Left ventricle myocardium inferior (tissue), 1 donor: ENCODE results near the gene CREG2. TPM values are rescaled to one million over a fixed set of nuclear protein-coding genes. Genes with fewer than 3 reads are reported as not detected.

Experiments used
- DNase-seq: peaks from one replicate; pipeline ENCODE4 v3.0.0-alpha.2; 2020
- H3K27ac ChIP-seq: fragments of 200-600 bp; replicated peaks from 2 replicates; pipeline ENCODE4 v1.8.0; 2021
- H3K27me3 ChIP-seq: fragments of 200-600 bp; 2 replicates; pipeline ENCODE4 v1.8.0; 2021; ENCODE audit warnings: low read depth
- H3K36me3 ChIP-seq: fragments of 200-600 bp; 2 replicates; pipeline ENCODE4 v1.8.0; 2021
- H3K4me1 ChIP-seq: fragments of 200-600 bp; 2 replicates; pipeline ENCODE4 v1.8.0; 2021
- H3K4me3 ChIP-seq: fragments of 200-600 bp; 2 replicates; pipeline ENCODE4 v1.8.0; 2021; ENCODE audit warnings: mild to moderate bottlenecking, moderate library complexity
- H3K9me3 ChIP-seq: fragments of 200-600 bp; replicated peaks from 2 replicates; pipeline ENCODE4 v1.8.0; 2021
- intact Hi-C: fragments of 100-400 bp; cut with micrococcal nuclease; formaldehyde crosslinking; loops from one replicate; pipeline ENCODE4 v1.11.0; 2022
- long read RNA-seq: library from polyadenylated mRNA; unstranded; transcript quantifications from one replicate; pipeline ENCODE4 v2.0.0, GENCODE V29; 2021
- total RNA-seq: library from RNA; stranded (reverse); fragmentation: NEBNext Ultra II Directional; extraction: Animal tissue kit (Norgen Biotek cat#: 25700); gene quantifications from one replicate; pipeline ENCODE4 v1.2.1, GENCODE V29; 2021
- TF ChIP-seq, protein P1 (sequence below): fragments of 200-600 bp; IDR thresholded peaks from 2 replicates; pipeline ENCODE4 v1.8.0; 2021; ENCODE audit warnings: antibody characterized with exemption, mild to moderate bottlenecking, borderline replicate concordance
- donor health status: DM: no; HTN: yes; CAD: no; lungs with severe emphysema.

Gene CREG2, protein sequence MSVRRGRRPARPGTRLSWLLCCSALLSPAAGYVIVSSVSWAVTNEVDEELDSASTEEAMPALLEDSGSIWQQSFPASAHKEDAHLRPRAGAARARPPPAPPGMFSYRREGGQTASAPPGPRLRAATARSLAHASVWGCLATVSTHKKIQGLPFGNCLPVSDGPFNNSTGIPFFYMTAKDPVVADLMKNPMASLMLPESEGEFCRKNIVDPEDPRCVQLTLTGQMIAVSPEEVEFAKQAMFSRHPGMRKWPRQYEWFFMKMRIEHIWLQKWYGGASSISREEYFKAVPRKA
- total RNA-seq, result not detected
- long read RNA-seq, full-length matches to known transcripts, result 1 of 1 reads
- long read RNA-seq, partial matches to known transcripts, result 0 of 1 reads
- long read RNA-seq, other reads (novel, unspliced or antisense), result 0 of 1 reads

DNA sequence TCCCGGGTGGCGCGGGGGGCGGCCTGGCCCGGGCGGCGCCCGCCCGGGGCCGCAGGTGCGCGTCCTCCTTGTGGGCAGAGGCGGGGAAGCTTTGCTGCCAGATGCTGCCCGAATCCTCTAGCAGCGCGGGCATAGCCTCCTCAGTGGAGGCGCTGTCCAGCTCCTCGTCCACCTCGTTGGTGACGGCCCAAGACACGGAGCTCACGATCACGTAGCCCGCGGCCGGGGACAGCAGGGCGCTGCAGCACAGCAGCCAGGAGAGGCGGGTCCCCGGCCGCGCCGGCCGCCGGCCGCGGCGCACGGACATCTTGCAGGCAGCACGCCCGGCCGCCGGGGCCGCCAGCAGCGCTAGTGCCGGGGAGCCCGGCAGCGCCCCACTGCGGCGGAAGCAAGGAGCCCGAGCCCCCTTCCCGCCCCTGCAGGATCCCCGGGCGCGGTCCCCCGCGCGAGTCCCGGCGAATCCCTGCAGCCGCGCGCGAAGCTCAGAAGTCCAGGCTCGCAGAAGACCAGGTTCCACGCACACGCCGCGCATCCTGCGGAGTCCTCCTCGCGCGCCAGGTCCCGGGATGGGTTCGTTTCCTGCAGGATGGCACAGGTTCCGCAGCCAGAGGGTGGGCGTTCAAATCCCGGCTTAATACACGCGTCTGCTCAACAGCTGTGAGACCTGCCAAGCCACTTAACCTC lies at the start of gene CREG2:
TSS of gene CREG2 (minus strand) at position 353 of the 684 bp plus-strand sequence. CDS start at position 307, 46 bp downstream.
- peak within 1 kb of the TSS; percentile 69 for H3K4me3 ChIP-seq
- peaks cover 69% of the 10 kb centered on the region for H3K27me3 ChIP-seq
- no peak within 1 kb of the TSS for H3K27ac ChIP-seq
- intact Hi-C loops, result no loop called here
- H3K36me3 ChIP-seq, result no peaks in the 10 kb centered on the region
- H3K9me3 ChIP-seq, result no peaks in the 10 kb centered on the region
- peaks cover 16% of the 10 kb centered on the region for H3K4me1 ChIP-seq
- TF ChIP-seq, protein P1, sequence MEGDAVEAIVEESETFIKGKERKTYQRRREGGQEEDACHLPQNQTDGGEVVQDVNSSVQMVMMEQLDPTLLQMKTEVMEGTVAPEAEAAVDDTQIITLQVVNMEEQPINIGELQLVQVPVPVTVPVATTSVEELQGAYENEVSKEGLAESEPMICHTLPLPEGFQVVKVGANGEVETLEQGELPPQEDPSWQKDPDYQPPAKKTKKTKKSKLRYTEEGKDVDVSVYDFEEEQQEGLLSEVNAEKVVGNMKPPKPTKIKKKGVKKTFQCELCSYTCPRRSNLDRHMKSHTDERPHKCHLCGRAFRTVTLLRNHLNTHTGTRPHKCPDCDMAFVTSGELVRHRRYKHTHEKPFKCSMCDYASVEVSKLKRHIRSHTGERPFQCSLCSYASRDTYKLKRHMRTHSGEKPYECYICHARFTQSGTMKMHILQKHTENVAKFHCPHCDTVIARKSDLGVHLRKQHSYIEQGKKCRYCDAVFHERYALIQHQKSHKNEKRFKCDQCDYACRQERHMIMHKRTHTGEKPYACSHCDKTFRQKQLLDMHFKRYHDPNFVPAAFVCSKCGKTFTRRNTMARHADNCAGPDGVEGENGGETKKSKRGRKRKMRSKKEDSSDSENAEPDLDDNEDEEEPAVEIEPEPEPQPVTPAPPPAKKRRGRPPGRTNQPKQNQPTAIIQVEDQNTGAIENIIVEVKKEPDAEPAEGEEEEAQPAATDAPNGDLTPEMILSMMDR, result peak; percentile 71
- DNase-seq, result peak; percentile 66

DNA sequence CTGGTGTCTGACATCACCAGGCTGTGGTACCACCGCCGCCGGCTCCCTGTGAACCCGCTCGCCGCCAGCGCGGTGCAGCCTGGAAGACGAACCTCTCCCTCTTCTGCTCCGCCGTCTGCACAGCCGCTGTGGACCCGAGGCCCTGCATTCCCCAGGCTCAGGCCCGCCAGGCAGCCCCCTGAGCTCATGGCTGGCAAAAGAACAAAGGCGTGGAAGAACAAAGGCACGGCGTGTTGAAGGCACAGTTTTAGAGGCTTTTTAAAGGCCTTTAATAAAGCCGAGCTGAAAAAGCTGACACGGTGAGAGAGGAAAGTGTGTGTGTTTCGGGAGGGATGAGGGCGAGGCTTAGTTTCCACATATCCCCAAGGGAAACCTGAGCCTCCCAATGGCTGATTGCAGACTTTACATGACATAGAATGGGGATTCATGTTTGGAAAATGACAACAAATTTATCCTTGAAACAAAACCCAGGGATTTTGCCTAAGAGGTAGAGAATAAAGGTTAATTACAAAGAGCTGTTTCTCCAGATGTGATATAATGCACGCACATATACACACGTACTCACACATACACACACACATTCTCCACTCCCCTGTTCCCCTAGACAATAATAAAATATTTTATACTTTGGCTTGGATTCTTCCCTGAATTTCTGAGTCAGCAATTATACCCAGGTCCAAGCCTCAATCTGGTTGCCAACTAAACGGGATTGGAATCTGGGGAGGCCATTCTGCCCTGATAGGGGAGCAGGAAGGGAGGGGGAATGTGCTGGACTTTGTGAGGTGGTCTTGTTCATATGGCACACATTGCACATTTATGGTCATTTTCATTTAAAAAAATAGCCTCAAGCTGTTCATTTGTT lies 47.9 kb upstream of the CREG2 start:
- Histone ChIP-seq H3K9me3 (no peaks in the 10 kb centered on the region), H3K27ac (peak overlapping the region; percentile 39), H3K36me3 (no peaks in the 10 kb centered on the region), H3K27me3 (no peaks in the 10 kb centered on the region), H3K4me1 (peaks cover 28% of the 10 kb centered on the region), H3K4me3 (peak overlapping the region; percentile 26)
- no peak for DNase-seq
- TF ChIP-seq, protein P1, result no peak
- intact Hi-C loops, result no loop called here

DNA sequence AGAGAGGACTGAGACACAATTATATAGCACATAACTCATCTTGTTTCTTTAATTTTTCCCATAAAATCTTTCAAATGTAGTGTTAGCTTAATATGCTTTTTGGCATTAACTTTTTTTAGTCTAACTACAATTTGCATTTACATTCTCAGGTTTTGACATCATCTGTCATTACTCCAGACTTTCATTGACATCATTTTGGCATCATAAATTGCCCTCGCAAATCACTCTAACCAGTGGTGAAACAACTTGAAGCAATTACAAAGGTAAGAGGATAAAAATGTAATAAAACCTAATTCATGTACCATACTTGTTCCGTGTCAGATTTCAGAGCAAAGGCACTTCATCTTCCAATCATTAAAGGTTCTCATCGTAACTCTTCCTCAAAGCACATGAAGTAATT lies 46.2 kb upstream of the CREG2 start:
- no peak overlapping the region for H3K4me3 ChIP-seq
- no peaks in the 10 kb centered on the region for H3K36me3 ChIP-seq
- H3K4me1 ChIP-seq, result peaks cover 26% of the 10 kb centered on the region
- TF ChIP-seq, protein P1, result no peak
- no peak overlapping the region for H3K27ac ChIP-seq
- DNase-seq, result no peak
- H3K27me3 ChIP-seq, result no peaks in the 10 kb centered on the region
- no peaks in the 10 kb centered on the region for H3K9me3 ChIP-seq
- intact Hi-C loops, result no loop called here

DNA sequence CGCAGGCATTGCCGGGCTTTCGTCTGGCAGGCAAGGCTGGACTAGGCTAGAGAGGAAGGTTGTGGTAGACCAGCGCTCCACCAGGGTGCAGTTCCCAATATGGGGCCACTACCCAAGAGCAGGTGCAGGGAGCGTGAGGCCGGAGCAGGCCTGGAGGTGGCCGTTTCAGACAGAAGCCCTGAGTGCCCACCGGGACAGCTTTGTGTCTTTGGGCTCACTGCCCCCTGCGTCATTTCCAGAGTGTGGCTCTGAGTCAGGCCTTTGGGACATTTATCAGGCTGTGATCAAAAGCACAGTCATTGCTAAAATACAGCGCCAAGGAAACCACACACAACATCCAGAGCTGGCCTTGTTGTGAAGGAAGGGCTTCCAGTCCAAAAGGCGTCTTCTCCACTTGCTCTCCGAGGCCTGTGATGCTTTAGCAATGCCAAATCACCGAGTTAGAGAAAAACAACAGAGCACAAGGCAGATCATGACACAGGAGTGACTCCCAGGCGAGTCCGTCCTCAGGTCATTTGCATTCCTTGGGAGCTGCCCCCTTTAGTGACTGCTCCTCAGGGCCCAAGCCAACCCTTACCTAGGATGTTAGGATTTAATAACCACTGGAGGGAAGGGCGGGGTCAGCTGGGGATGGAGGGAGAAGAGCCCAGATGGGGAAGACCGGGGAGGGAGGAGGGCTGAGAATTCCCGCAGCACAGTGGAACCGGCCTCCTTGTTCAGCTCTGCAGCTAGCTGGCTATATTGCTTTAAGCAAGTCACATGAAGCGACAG lies 45.3 kb upstream of the CREG2 start:
- intact Hi-C loops, result no loop called here
- no peaks in the 10 kb centered on the region for H3K9me3 ChIP-seq
- no peak overlapping the region for H3K4me3 ChIP-seq
- H3K36me3 ChIP-seq, result no peaks in the 10 kb centered on the region
- no peaks in the 10 kb centered on the region for H3K27me3 ChIP-seq
- no peak overlapping the region for H3K27ac ChIP-seq
- DNase-seq, result no peak
- TF ChIP-seq, protein P1, result no peak
- H3K4me1 ChIP-seq, result peaks cover 32% of the 10 kb centered on the region
